Measurements from ENCODE around the gene MACROD2.
"Not testable (repeated sequence)": the region's sequence is repeated elsewhere in the genome, so short reads cannot be mapped to it uniquely, and the experiment has no call there.

Gene MACROD2

DNA sequence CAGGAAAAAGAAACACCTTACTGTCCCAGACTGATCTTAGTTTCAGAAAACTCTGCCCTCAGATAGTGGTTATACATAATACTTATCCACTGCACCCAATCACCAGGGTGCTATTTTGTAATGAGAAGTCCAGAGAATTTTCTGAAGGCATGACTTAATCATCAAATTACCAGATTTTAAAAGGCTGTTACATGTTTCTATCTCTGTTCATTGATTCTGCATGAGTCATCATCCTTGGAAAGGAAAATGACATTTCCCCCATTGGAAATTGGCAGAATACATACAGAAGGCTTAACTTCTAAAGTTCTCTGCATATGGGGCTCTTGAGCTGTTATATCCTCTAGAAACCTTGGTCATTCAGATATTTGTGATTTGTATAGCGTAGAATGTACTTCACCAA is 930.0 kb downstream of the MACROD2 start:
- in situ Hi-C loops (cut with MboI; ENCODE audit: low sequenced_read_pairs), result no loop called here

DNA sequence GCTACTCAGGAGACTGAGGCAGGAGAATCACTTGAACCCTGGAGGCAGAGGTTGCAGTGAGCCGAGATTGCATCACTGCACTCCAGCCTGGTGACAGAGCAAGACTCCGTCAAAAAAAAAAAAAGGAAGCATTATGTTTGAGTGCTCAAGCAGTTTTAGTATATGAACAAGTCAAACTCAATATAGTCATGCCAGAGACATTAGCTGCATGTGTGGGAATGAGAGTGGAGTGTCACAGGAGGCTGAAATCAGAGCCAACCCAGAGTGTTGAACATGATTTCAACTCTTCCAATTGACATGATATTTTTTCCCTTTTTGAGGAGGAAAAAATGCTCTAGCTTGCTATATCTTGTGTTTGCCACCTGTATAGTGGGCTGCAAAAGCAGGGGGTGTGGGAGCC is 931.1 kb downstream of the MACROD2 start:
- in situ Hi-C loops (cut with MboI; ENCODE audit: low sequenced_read_pairs), result not testable (repeated sequence)

DNA sequence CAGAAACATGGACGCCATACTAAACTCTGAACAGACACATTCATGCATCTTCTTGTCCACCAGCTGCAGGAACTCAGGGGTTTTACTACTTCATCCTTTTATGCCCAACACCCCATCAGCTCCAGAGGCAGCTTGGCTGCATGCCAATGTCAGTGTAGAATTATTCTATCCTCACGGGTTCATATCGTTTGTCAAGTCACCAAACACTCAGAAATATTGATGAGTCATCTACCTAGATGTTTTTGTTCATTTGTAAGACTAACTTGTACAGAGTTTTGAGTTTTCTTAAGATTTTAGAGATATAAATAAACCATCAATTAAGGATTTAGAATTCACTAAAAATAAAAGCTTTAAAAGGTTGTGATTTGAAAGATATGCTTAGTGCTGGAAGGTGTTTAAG is 932.8 kb downstream of the MACROD2 start:
- in situ Hi-C loops (cut with MboI; ENCODE audit: low sequenced_read_pairs), result no loop called here

DNA sequence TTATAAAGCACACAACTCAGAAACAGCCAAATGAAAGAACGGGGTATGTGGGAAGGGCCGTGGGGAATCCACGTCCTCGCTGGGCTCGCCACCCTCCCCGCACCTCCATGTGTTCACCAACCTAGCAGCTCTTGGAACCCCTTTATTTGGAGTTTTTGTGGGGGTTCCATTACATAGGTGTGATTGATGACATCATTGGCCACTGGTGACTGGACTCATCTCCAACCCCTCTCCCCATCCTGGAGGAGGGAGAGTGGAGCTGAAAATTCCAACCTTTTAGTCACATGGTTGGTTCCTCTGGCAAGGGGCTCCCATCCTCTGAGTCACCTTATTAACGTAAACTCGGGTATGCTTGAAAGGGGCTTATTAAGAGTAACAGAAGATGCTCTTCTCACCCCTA is 934.1 kb downstream of the MACROD2 start:
- in situ Hi-C loops (cut with MboI; ENCODE audit: low sequenced_read_pairs), result no loop called here

DNA sequence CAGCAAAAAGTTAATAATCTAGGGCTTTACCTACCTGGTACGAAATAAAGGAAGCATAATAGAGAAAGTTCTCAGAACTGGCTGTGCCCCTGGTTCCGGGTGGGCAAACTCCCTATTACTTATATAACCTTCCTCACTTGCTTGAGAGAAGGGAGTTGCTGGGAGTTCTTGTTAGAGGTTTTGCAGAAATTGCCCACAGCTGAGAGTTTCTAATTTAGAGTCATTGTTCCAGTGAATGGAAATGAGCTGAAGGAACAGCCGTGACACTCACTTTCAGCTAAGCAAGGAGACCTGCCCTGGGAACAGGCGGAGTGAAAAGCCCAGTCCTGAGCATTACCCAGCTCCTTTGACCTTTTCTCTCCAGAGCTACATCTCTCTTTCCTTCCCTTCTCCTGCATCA is 936.7 kb downstream of the MACROD2 start:
- in situ Hi-C loops (cut with MboI; ENCODE audit: low sequenced_read_pairs), result no loop called here

DNA sequence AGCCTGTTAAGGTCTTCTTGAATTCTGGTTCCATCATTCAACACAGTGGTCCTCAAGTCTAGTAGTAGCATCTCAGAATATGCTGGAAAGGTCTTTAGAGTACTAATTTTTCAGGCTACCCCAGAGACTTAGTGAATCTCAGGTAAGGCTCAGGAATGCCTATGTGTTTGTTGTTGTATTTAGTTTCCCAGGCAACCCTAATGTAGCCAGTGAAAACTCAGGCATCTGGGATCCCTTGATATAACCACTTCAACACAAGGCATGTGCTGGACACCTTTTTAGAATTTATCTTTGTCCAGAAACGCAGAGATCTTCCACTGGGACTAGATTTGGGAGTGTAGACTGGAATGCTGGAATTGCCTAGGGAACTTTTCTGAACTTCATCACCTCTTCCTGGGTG is 940.0 kb downstream of the MACROD2 start:
- in situ Hi-C loops (cut with MboI; ENCODE audit: low sequenced_read_pairs), result no loop called here

DNA sequence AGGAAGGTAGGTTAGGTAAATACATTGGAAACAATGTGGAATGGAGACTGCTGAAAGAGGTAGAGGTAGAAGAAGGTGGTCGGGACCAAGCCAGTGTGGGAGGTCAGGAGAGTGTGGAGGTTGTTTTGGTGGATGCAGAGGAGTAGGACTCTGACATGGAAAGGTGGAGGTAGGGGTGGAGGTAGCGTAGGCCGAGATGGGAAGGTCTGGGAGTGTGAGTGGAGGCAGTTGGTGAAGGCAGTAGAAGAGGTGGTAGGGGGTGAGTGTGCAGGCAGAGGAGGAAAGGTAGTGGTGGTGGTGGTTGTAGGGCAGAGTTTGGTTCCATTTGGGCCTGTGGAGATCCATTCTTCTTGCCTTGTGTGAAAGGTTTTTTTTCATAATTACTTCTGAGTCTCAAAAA is 941.7 kb downstream of the MACROD2 start:
- in situ Hi-C loops (cut with MboI; ENCODE audit: low sequenced_read_pairs), result no loop called here

DNA sequence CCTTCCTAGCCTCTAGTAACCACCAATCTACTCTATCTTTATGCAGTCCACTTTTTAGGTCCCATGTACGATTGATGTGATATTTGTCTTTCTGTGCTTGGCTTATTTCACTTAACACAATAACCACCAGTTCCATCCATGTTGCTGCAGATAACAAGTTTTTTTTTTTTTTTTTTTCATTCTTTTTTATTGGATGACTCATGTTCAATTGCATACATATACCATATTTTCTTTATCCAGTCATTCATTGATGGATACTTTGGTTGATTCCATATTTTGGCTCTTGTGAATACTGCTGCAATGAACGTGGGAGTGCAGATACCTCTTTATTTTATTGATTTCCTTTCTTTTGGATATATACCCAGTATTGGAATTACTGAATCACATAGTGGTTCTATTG is 942.5 kb downstream of the MACROD2 start:
- in situ Hi-C loops (cut with MboI; ENCODE audit: low sequenced_read_pairs), result no loop called here

DNA sequence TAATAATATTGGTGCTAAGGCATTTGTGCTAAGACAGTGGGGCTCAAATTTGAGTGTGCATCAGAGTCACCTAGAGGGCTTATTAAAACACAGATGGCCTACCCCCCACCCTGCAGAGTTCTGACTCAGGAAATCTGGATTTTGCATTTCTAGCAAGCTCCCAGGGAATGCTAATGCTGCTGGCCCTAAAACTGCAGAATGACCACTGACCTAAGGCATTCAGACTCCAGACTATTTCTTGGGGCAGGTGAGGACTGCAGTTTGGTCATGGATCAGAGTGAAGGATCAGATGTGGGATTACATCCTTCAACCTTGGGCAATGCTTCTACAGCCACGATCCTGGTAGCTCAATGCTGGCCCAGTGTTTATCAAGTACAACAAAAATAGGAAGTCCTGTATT is 952.2 kb downstream of the MACROD2 start:
- in situ Hi-C loops (cut with MboI; ENCODE audit: low sequenced_read_pairs), result no loop called here

DNA sequence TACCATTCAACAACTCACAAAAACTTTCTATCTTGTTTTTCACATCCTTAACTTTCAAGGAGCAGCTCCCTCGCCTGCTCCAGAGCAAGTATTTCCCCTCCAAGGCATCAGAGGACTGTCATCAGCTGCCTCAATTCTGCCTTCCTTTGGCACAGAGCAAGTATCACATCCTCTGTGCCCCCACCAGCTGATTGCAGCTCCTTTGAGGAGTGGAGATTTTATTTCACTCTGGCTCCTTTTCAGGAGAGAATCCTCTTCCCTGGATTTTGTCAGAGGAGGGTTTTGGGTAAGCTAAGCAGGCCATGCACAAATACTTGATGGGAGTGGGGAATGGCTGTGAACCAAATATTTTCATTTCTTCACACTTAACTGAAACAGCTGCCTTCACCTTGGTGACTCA is 952.6 kb downstream of the MACROD2 start:
- in situ Hi-C loops (cut with MboI; ENCODE audit: low sequenced_read_pairs), result no loop called here

DNA sequence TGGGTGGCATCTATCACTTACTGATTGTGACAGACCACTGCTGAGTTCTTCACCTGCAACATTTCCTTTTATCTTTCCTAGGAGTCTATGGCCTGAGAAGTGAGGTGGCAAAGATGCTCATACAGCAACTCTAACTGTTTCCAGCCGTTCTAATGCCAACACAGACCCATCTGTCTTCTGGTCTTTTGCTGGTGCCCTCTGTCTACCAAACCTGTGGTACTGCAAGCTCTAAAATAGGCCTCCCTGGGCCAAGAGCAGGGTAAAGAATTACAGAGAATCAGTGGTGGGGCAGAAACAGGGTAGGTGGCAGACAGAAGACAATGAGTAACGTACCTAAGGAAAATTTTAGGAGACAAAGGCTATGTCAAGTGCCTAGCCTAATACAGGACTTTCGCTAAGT is 953.1 kb downstream of the MACROD2 start:
- in situ Hi-C loops (cut with MboI; ENCODE audit: low sequenced_read_pairs), result no loop called here

DNA sequence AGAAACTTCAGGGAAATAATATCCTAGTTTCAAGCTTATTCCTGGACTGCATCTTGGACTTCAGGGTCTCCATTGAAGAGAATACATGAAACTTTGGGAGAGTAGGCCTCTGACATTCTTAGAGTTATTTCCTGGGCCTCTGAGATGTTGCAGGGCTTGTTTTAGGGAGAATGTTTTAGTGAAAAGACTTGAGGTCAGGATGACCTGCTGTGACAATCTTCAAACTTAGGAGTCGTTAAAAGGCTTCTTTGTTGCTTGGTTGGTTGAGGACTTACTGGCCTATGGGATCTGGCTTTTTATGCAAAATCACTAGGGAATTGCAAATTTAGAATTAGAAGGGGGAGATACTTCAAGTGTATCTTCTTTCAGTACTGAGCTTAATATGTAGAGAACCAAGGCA is 955.3 kb downstream of the MACROD2 start:
- in situ Hi-C loops (cut with MboI; ENCODE audit: low sequenced_read_pairs), result no loop called here

DNA sequence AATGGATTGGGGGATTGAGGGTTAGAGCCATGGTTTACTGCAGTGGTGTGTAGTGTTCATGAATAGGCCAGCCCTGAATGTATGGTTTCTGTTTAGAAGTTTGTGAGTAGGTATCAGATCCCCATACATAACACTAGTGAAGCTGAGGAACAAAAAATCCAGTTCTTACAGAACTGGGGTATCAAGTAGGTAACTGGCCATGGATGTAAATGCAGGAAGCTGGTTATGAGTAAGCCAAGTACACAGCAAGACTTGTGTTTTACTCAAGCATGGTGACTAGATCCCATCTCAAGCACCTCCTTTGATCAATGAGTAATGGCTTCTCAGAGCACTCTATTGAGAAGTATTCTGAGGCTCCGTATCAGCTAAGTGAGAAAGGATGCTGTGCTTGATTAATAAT is 955.8 kb downstream of the MACROD2 start:
- in situ Hi-C loops (cut with MboI; ENCODE audit: low sequenced_read_pairs), result no loop called here

DNA sequence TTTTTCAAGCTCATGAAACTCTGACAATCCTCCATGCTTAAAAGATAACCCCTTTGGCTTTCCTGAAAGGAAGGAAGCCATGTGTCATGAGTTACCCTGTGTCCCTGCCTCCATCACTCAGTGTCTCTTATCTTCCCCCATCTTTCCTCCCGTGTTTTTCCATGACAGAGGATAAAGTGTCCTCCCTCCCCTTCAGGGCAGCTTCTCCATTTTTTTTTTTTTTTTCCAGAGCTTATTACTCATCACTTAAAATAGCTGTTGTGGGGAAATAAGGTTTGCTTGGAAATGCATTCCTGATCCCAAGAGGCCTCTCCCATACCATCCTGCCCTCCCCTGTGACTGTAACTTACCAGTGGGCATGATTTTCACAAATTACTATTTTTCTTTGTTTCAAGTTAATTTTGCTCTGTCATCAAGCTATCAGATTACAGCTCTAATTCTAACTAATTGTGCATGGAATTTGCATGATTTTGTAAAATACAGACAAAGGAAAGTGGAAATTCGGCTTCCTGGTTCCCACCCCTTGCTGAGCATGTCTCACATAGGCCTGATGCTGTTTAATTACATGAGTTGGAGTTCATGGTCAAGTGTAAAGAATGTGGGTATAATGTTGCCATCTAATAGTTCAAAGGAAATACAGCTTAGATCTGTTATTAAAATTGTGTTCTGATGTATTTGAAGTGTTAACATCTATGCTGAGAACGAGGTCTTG is 956.5 kb downstream of the MACROD2 start:
- in situ Hi-C loops (cut with MboI; ENCODE audit: low sequenced_read_pairs), result no loop called here

DNA sequence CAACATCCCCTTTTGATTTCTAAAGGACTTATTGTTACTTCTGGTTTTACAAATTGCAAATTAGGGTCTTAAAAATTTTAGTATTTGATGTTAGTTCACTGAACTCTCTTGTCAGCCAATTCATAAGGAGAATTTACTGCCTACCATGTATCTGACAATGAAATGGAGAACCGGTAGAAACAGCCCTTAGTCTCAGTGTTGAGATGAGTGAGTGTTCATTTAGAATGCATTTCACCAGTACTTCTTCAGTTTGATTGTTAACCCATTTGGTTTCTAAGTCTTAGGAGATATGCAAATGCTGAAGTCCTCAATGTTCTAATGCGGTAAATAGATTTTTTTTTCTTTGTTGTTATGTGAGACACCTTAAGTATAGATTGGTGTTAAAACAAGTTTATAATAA is 958.4 kb downstream of the MACROD2 start:
- in situ Hi-C loops (cut with MboI; ENCODE audit: low sequenced_read_pairs), result no loop called here

DNA sequence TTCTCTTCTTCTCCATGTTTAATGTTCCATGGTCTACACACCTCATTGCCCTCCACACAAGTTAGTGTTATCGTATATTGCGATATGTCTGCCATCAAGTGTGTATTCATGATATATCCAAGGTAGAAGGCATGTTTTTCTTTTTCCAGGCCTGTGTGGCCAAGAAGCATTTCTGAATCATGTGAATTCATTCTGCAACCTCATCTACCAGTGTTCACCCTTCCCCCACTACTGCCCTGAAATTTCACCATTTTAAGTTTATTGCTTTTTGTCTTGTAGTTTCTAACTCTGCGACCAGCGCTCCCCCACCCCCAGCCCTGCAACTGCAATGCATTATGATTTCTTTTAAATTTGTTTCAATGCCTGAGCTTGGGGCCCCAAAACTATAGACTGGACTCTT is 960.1 kb downstream of the MACROD2 start:
- in situ Hi-C loops (cut with MboI; ENCODE audit: low sequenced_read_pairs), result no loop called here

DNA sequence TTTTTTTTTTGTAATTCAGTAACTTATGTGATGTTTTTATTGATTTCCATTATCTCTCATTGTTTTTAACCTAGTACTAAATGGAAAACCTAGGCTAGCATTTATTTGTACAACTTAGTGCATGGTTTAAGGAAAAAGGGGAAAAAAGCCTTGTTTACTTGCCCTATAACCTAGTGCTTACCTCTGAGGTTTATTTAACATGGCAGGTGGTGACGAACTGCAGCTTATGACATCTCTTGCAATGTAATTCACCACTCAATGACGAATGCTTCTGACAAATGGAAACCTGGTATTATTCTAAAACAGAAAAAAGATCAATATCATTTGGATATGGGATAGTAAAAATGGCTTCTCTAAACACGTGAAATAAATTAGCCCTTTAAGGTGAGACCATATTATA is 960.7 kb downstream of the MACROD2 start:
- in situ Hi-C loops (cut with MboI; ENCODE audit: low sequenced_read_pairs), result no loop called here

DNA sequence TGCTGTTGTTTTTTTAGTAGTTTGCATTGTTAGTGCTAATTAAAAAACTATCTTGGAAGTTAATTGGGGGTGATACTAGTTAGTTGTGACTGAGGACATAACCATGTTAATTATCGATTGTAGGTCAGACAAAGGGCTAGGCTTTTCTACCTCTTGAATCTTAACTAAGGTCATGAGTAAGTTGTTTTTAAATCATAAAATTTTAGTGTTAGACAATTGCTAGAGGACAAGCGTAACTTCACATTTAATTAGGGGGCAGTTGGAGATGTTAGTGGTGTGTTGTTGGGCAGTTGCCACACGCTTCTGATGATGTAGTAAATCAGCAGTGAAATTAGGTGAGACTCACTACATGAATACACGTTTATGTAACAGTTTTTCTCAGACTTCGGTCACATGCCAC is 961.2 kb downstream of the MACROD2 start:
- in situ Hi-C loops (cut with MboI; ENCODE audit: low sequenced_read_pairs), result no loop called here

DNA sequence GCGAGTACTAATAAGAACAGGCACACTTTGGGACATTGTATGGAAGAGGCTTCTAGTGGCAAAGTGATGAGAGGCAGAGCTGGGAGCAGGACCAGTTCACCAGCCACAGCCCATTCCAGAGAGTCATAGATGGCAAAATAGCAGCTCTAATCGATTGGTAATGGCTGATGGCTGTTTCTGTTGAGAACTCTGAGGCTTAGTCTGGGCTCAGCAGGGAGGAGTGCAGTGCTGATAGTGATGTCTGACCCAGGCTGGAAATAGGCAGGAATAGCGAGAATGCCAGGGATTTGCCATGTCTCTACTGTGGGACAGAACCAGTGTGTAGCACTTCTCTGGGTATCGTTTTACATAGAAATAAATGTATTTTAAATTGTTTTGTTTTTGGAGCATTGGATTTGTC is 962.1 kb downstream of the MACROD2 start:
- in situ Hi-C loops (cut with MboI; ENCODE audit: low sequenced_read_pairs), result no loop called here

DNA sequence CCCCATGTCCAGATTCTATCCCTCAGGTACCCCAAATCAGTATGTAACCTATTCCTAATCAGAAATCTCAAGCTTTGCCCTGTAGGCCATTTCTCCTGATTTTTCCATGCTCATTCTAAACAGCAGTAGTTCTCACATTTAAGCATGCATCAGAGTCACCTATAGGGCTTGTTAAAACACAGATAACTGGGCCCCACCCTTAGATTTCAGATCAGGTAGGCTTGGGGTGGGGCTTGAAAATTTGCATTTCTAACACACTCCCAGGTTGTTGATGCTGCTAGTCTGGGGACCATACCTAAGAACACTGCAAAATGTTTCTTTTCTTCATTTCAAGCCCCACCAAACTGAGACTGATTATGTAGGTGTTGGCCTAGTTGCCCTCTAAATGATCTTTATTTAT is 963.3 kb downstream of the MACROD2 start:
- in situ Hi-C loops (cut with MboI; ENCODE audit: low sequenced_read_pairs), result no loop called here

DNA sequence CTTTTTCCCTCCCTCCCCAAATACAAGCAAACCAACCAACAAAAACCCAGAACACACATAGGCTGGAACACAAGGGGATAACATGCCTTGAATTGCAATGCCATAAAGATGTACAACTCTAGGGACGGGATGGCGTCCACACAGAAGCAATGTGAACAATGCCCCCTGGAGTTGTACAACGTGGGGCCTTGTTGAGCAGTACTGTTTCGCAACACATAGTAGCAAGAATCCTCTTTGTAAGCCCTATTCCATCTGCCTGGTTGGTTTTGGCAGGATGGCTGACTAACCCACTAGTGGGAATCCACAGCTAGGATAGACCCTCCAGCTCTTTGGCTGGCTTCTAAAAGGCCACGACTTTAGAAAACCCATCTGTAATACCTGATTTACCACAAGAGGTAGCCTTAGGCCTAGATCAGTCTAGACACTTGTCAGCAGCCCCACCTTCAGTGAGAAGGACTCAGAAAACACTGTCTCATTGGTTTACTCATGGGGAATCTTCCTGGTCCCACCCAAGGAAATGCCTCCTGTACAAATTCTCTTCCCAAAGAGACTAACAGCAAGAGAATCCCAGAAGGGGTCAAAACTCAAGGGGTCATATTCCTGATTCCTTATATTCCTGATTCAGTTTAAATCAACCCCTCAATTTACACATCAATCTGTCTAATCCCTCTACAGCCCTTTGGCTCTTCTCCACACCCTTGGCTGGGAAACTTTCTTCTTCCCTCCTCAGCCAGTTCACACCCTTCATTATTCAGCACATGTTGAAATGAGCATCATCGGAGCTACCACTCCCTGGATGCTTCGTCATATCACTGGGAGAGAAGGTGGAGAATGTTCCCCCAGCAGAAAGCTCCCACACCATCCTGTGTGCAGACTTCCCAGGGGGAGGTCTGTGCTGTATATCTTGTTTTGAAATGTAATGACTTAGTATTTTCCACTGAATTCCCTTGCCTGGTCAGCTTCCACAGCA is 964.5 kb downstream of the MACROD2 start:
- in situ Hi-C loops (cut with MboI; ENCODE audit: low sequenced_read_pairs), result no loop called here

DNA sequence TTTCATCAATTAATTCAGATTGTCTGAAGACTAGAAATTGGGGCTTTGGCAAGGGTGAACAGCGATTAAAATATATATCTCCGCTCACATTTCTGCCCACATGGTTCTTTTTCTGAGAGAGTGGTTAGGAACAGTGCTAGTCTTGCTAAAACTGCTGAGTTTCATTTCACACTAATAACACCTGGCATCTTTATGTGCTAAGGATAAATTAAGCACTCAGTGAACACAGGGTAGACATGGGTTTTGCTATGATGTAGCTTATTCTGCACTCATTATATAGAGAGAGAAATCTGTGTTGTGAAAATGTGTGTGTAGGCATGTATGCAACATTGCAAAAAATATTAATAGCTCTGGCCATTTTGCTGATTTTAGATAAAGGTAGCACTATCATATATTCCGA is 965.5 kb downstream of the MACROD2 start:
- in situ Hi-C loops (cut with MboI; ENCODE audit: low sequenced_read_pairs), result no loop called here
